ENCODE results near the gene ABT1.

ABT1 gene

GRCh38 chr6:26595669-26596269 is 984 bp upstream of the ABT1 start:
- Histone ChIP-seq H3K27me3 (ENCODE audit: low read depth, low read length) (peaks cover 23% of the 10 kb centered on the region), H3K27ac (ENCODE audit: low read length) (no peak overlapping the region), H3K4me1 (ENCODE audit: control insufficient read depth in 1 of 2, insufficient read depth in 2 of 2, low read length in 2 of 2) (peaks cover 0 to 12% of the 10 kb centered on the region in 2 donors), H3K36me3 (ENCODE audit: control insufficient read depth in 1 of 2, insufficient read depth in 2 of 2, low read length in 2 of 2) (peaks cover 18 to 23% of the 10 kb centered on the region in 2 donors), H3K9me3 (ENCODE audit: control insufficient read depth in 1 of 2, low read length in 2 of 2) (no peaks in the 10 kb centered on the region), H3K4me3 (ENCODE audit: low read depth in 1 of 2, low read length in 2 of 2) (peak overlapping the region; percentile 92 to 96)

- peaks cover 22% of the 10 kb centered on the region for H3K27me3 ChIP-seq (ENCODE audit: low read depth, low read length)
- H3K9me3 ChIP-seq (ENCODE audit: control insufficient read depth in 1 of 2, low read length in 2 of 2), result no peaks in the 10 kb centered on the region
- peak overlapping the region; percentile 92 to 96 for H3K4me3 ChIP-seq (ENCODE audit: low read depth in 1 of 2, low read length in 2 of 2)
- H3K27ac ChIP-seq (ENCODE audit: low read length), result peak overlapping the region; percentile 89
- peaks cover 0 to 12% of the 10 kb centered on the region in 2 donors for H3K4me1 ChIP-seq (ENCODE audit: control insufficient read depth in 1 of 2, insufficient read depth in 2 of 2, low read length in 2 of 2)
- peaks cover 18 to 23% of the 10 kb centered on the region in 2 donors for H3K36me3 ChIP-seq (ENCODE audit: control insufficient read depth in 1 of 2, insufficient read depth in 2 of 2, low read length in 2 of 2)
Observed at GRCh38 chr6:26597389-26597766, 625 bp downstream of the ABT1 start.

- H3K27me3 ChIP-seq (ENCODE audit: low read depth, low read length), result peaks cover 17% of the 10 kb centered on the region
- H3K27ac ChIP-seq (ENCODE audit: low read length), result peak overlapping the region; percentile 89
- no peaks in the 10 kb centered on the region for H3K9me3 ChIP-seq (ENCODE audit: control insufficient read depth in 1 of 2, low read length in 2 of 2)
- H3K4me3 ChIP-seq (ENCODE audit: low read depth in 1 of 2, low read length in 2 of 2), result peak overlapping the region; percentile 92 to 96
- peaks cover 18 to 23% of the 10 kb centered on the region in 2 donors for H3K36me3 ChIP-seq (ENCODE audit: control insufficient read depth in 1 of 2, insufficient read depth in 2 of 2, low read length in 2 of 2)
- peaks cover 0 to 12% of the 10 kb centered on the region in 2 donors for H3K4me1 ChIP-seq (ENCODE audit: control insufficient read depth in 1 of 2, insufficient read depth in 2 of 2, low read length in 2 of 2)
Observed at GRCh38 chr6:26597821-26598220, 1.1 kb downstream of the ABT1 start.

GRCh38 chr6:26598267-26598666 is 1.5 kb downstream of the ABT1 start:
- Histone ChIP-seq H3K36me3 (ENCODE audit: control insufficient read depth in 1 of 2, insufficient read depth in 2 of 2, low read length in 2 of 2) (peaks cover 18 to 23% of the 10 kb centered on the region in 2 donors), H3K27ac (ENCODE audit: low read length) (no peak overlapping the region), H3K9me3 (ENCODE audit: control insufficient read depth in 1 of 2, low read length in 2 of 2) (no peaks in the 10 kb centered on the region), H3K4me1 (ENCODE audit: control insufficient read depth in 1 of 2, insufficient read depth in 2 of 2, low read length in 2 of 2) (peaks cover 0 to 12% of the 10 kb centered on the region in 2 donors), H3K27me3 (ENCODE audit: low read depth, low read length) (peaks cover 15% of the 10 kb centered on the region), H3K4me3 (ENCODE audit: low read depth in 1 of 2, low read length in 2 of 2) (peak overlapping the region in 1 of 2 donors; percentile 96)

- H3K4me1 ChIP-seq (ENCODE audit: control insufficient read depth in 1 of 2, insufficient read depth in 2 of 2, low read length in 2 of 2), result peaks cover 0 to 12% of the 10 kb centered on the region in 2 donors
- H3K4me3 ChIP-seq (ENCODE audit: low read depth in 1 of 2, low read length in 2 of 2), result no peak overlapping the region
- H3K9me3 ChIP-seq (ENCODE audit: control insufficient read depth in 1 of 2, low read length in 2 of 2), result no peaks in the 10 kb centered on the region
- peaks cover 7% of the 10 kb centered on the region for H3K27me3 ChIP-seq (ENCODE audit: low read depth, low read length)
- H3K27ac ChIP-seq (ENCODE audit: low read length), result no peak overlapping the region
- peaks cover 18 to 23% of the 10 kb centered on the region in 2 donors for H3K36me3 ChIP-seq (ENCODE audit: control insufficient read depth in 1 of 2, insufficient read depth in 2 of 2, low read length in 2 of 2)
Observed at GRCh38 chr6:26599134-26599533, 2.4 kb downstream of the ABT1 start.

- Histone ChIP-seq H3K4me3 (ENCODE audit: low read depth in 1 of 2, low read length in 2 of 2) (no peak overlapping the region), H3K27me3 (ENCODE audit: low read depth, low read length) (peaks cover 4% of the 10 kb centered on the region), H3K36me3 (ENCODE audit: control insufficient read depth in 1 of 2, insufficient read depth in 2 of 2, low read length in 2 of 2) (peaks cover 18 to 23% of the 10 kb centered on the region in 2 donors), H3K27ac (ENCODE audit: low read length) (no peak overlapping the region), H3K9me3 (ENCODE audit: control insufficient read depth in 1 of 2, low read length in 2 of 2) (no peaks in the 10 kb centered on the region), H3K4me1 (ENCODE audit: control insufficient read depth in 1 of 2, insufficient read depth in 2 of 2, low read length in 2 of 2) (peaks cover 0 to 12% of the 10 kb centered on the region in 2 donors)
Observed at GRCh38 chr6:26599591-26599990, 2.8 kb downstream of the ABT1 start.

- H3K4me3 ChIP-seq (ENCODE audit: low read depth in 1 of 2, low read length in 2 of 2), result no peak overlapping the region
- peaks cover 18 to 23% of the 10 kb centered on the region in 2 donors for H3K36me3 ChIP-seq (ENCODE audit: control insufficient read depth in 1 of 2, insufficient read depth in 2 of 2, low read length in 2 of 2)
- H3K9me3 ChIP-seq (ENCODE audit: control insufficient read depth in 1 of 2, low read length in 2 of 2), result no peaks in the 10 kb centered on the region
- no peaks in the 10 kb centered on the region for H3K27me3 ChIP-seq (ENCODE audit: low read depth, low read length)
- peaks cover 0 to 12% of the 10 kb centered on the region in 2 donors for H3K4me1 ChIP-seq (ENCODE audit: control insufficient read depth in 1 of 2, insufficient read depth in 2 of 2, low read length in 2 of 2)
- H3K27ac ChIP-seq (ENCODE audit: low read length), result no peak overlapping the region
Observed at GRCh38 chr6:26600759-26601158, 4.0 kb downstream of the ABT1 start.

GRCh38 chr6:26602262-26602661 is 5.5 kb downstream of the ABT1 start:
- Histone ChIP-seq H3K27ac (ENCODE audit: low read length) (no peak overlapping the region), H3K27me3 (ENCODE audit: low read depth, low read length) (no peaks in the 10 kb centered on the region), H3K36me3 (ENCODE audit: control insufficient read depth in 1 of 2, insufficient read depth in 2 of 2, low read length in 2 of 2) (peaks cover 18 to 23% of the 10 kb centered on the region in 2 donors), H3K4me1 (ENCODE audit: control insufficient read depth in 1 of 2, insufficient read depth in 2 of 2, low read length in 2 of 2) (peaks cover 0 to 10% of the 10 kb centered on the region in 2 donors), H3K9me3 (ENCODE audit: control insufficient read depth in 1 of 2, low read length in 2 of 2) (no peaks in the 10 kb centered on the region), H3K4me3 (ENCODE audit: low read depth in 1 of 2, low read length in 2 of 2) (no peak overlapping the region)

GRCh38 chr6:26604026-26604425 is 7.3 kb downstream of the ABT1 start:
- H3K4me3 ChIP-seq (ENCODE audit: low read depth in 1 of 2, low read length in 2 of 2), result no peak overlapping the region
- peaks cover 8 to 12% of the 10 kb centered on the region in 2 donors for H3K36me3 ChIP-seq (ENCODE audit: control insufficient read depth in 1 of 2, insufficient read depth in 2 of 2, low read length in 2 of 2)
- H3K9me3 ChIP-seq (ENCODE audit: control insufficient read depth in 1 of 2, low read length in 2 of 2), result no peaks in the 10 kb centered on the region
- H3K27me3 ChIP-seq (ENCODE audit: low read depth, low read length), result no peaks in the 10 kb centered on the region
- H3K27ac ChIP-seq (ENCODE audit: low read length), result no peak overlapping the region
- no peaks in the 10 kb centered on the region for H3K4me1 ChIP-seq (ENCODE audit: control insufficient read depth in 1 of 2, insufficient read depth in 2 of 2, low read length in 2 of 2)

- no peak overlapping the region for H3K4me3 ChIP-seq (ENCODE audit: low read depth in 1 of 2, low read length in 2 of 2)
- H3K36me3 ChIP-seq (ENCODE audit: control insufficient read depth in 1 of 2, insufficient read depth in 2 of 2, low read length in 2 of 2), result peaks cover under 1 to 4% of the 10 kb centered on the region in 2 donors
- no peaks in the 10 kb centered on the region for H3K9me3 ChIP-seq (ENCODE audit: control insufficient read depth in 1 of 2, low read length in 2 of 2)
- no peak overlapping the region for H3K27ac ChIP-seq (ENCODE audit: low read length)
- H3K27me3 ChIP-seq (ENCODE audit: low read depth, low read length), result no peaks in the 10 kb centered on the region
- no peaks in the 10 kb centered on the region for H3K4me1 ChIP-seq (ENCODE audit: control insufficient read depth in 1 of 2, insufficient read depth in 2 of 2, low read length in 2 of 2)
Observed at GRCh38 chr6:26604797-26605196, 8.0 kb downstream of the ABT1 start.

- Histone ChIP-seq H3K4me1 (ENCODE audit: control insufficient read depth in 1 of 2, insufficient read depth in 2 of 2, low read length in 2 of 2) (no peaks in the 10 kb centered on the region), H3K9me3 (ENCODE audit: control insufficient read depth in 1 of 2, low read length in 2 of 2) (no peaks in the 10 kb centered on the region), H3K36me3 (ENCODE audit: control insufficient read depth in 1 of 2, insufficient read depth in 2 of 2, low read length in 2 of 2) (no peaks in the 10 kb centered on the region), H3K4me3 (ENCODE audit: low read depth in 1 of 2, low read length in 2 of 2) (peak overlapping the region; percentile 16 to 27), H3K27me3 (ENCODE audit: low read depth, low read length) (peaks cover 2% of the 10 kb centered on the region), H3K27ac (ENCODE audit: low read length) (no peak overlapping the region)
Observed at GRCh38 chr6:26607434-26608230, 10.9 kb downstream of the ABT1 start.

Data from muscle layer of duodenum (tissue), 2 donors.